ENCODE results near the gene CMTM5.
"Not testable (repeated sequence)": the region's sequence is repeated elsewhere in the genome, so short reads cannot be mapped to it uniquely, and the experiment has no call there.

The CMTM5 gene

GRCh38 chr14:23396126-23396525 lies 19.3 kb downstream of the CMTM5 start:
- in situ Hi-C loops (cut with MboI; ENCODE audit: low sequenced_read_pairs), result no loop called here

GRCh38 chr14:23396781-23397407 lies 20.0 kb downstream of the CMTM5 start:
- in situ Hi-C loops (cut with MboI; ENCODE audit: low sequenced_read_pairs), result no loop called here

- in situ Hi-C loops (cut with MboI; ENCODE audit: low sequenced_read_pairs), result no loop called here
Measured at GRCh38 chr14:23398348-23398747, 21.5 kb downstream of the CMTM5 start.

GRCh38 chr14:23399136-23399535 lies 22.3 kb downstream of the CMTM5 start:
- in situ Hi-C loops (cut with MboI; ENCODE audit: low sequenced_read_pairs), result no loop called here

GRCh38 chr14:23399591-23399990 lies 22.7 kb downstream of the CMTM5 start:
- in situ Hi-C loops (cut with MboI; ENCODE audit: low sequenced_read_pairs), result no loop called here

- in situ Hi-C loops (cut with MboI; ENCODE audit: low sequenced_read_pairs), result not testable (repeated sequence)
Measured at GRCh38 chr14:23400496-23401149, 23.8 kb downstream of the CMTM5 start.

GRCh38 chr14:23401291-23401690 lies 24.4 kb downstream of the CMTM5 start:
- in situ Hi-C loops (cut with MboI; ENCODE audit: low sequenced_read_pairs), result no loop called here

GRCh38 chr14:23402296-23403138 lies 25.7 kb downstream of the CMTM5 start:
- in situ Hi-C loops (cut with MboI; ENCODE audit: low sequenced_read_pairs), result no loop called here

- in situ Hi-C loops (cut with MboI; ENCODE audit: low sequenced_read_pairs), result no loop called here
Measured at GRCh38 chr14:23403139-23403438, 26.2 kb downstream of the CMTM5 start.

- in situ Hi-C loops (cut with MboI; ENCODE audit: low sequenced_read_pairs), result no loop called here
Measured at GRCh38 chr14:23403908-23404307, 27.1 kb downstream of the CMTM5 start.

GRCh38 chr14:23404331-23404900 lies 27.6 kb downstream of the CMTM5 start:
- in situ Hi-C loops (cut with MboI; ENCODE audit: low sequenced_read_pairs), result no loop called here

- in situ Hi-C loops (cut with MboI; ENCODE audit: low sequenced_read_pairs), result no loop called here
Measured at GRCh38 chr14:23405096-23405495, 28.2 kb downstream of the CMTM5 start.

- in situ Hi-C loops (cut with MboI; ENCODE audit: low sequenced_read_pairs), result no loop called here
Measured at GRCh38 chr14:23405516-23406025, 28.7 kb downstream of the CMTM5 start.

- in situ Hi-C loops (cut with MboI; ENCODE audit: low sequenced_read_pairs), result no loop called here
Measured at GRCh38 chr14:23406244-23406643, 29.4 kb downstream of the CMTM5 start.

GRCh38 chr14:23406725-23407355 lies 30.0 kb downstream of the CMTM5 start:
- in situ Hi-C loops (cut with MboI; ENCODE audit: low sequenced_read_pairs), result no loop called here

GRCh38 chr14:23407516-23408306 lies 30.9 kb downstream of the CMTM5 start, which contains the start of gene MYH6:
Gene MYH6, minus strand, starts transcription at chr14:23408273. Its CDS starts 1,050 bp downstream, at chr14:23407223.
- in situ Hi-C loops (cut with MboI; ENCODE audit: low sequenced_read_pairs), result no loop called here

GRCh38 chr14:23408307-23408630 lies 31.4 kb downstream of the CMTM5 start:
- in situ Hi-C loops (cut with MboI; ENCODE audit: low sequenced_read_pairs), result no loop called here

GRCh38 chr14:23409475-23409874 lies 32.6 kb downstream of the CMTM5 start:
- in situ Hi-C loops (cut with MboI; ENCODE audit: low sequenced_read_pairs), result no loop called here

GRCh38 chr14:23409966-23410635 lies 33.3 kb downstream of the CMTM5 start:
- in situ Hi-C loops (cut with MboI; ENCODE audit: low sequenced_read_pairs), result no loop called here
